Ovary (tissue), 9 donors: ENCODE results near the gene TP53I3. TPM values are rescaled to one million over a fixed set of nuclear protein-coding genes. Genes with fewer than 3 reads are reported as not detected.

Source experiments
- DNase-seq, 5 donors: peaks; one replicate each; pipeline ENCODE4 v3.0.0-alpha.2; 2019 to 2020
- H3K27ac ChIP-seq, 2 donors: fragments of 200-600 bp; one replicate each; pipeline versions ENCODE4 v1.5.1 to v1.8.0; 2019 to 2022
- H3K27me3 ChIP-seq: fragments of 200-600 bp; one replicate; pipeline ENCODE4 v1.8.0; 2022
- H3K36me3 ChIP-seq: fragments of 200-600 bp; sonication (generic); one replicate; pipeline ENCODE4 v1.5.1; 2019
- H3K4me1 ChIP-seq: one replicate; pipeline ENCODE4 v1.8.1; 2013; ENCODE audit warnings: mild to moderate bottlenecking, moderate library complexity; ENCODE audit not compliant: insufficient read depth
- H3K4me3 ChIP-seq: fragments of 200-600 bp; sonication (generic); one replicate; pipeline ENCODE4 v1.5.1; 2017
- H3K9me3 ChIP-seq, 2 donors: fragments of 200-600 bp in 1 of 2; sonication (generic) in 1 of 2; one replicate each; pipeline versions ENCODE4 v1.5.1 to v1.8.1; 2013 to 2019; ENCODE audit warnings: mild to moderate bottlenecking in 1 of 2, moderate library complexity in 1 of 2
- CTCF ChIP-seq, 3 donors: fragments of 450-650 bp in 2 of 3; fragments of 200-600 bp in 1 of 3; IDR thresholded peaks; one replicate each; pipeline versions ENCODE4 v1.5.1 to v1.8.0; 2016 to 2022; ENCODE audit warnings: antibody characterized with exemption in 3 of 3, mild to moderate bottlenecking in 1 of 3
- EP300 ChIP-seq: sonication (generic); formaldehyde crosslinking; IDR thresholded peaks from one replicate; pipeline ENCODE4 v1.6.1; 2017; ENCODE audit warnings: antibody characterized with exemption
- POLR2A ChIP-seq: fragments of 450-650 bp; IDR thresholded peaks from one replicate; pipeline ENCODE4 v1.6.1; 2017; ENCODE audit warnings: antibody characterized with exemption, mild to moderate bottlenecking, moderate library complexity
- WGBS, 3 donors: extraction: QIAGEN DNeasy Blood & Tissue Kit in 1 of 3; methylation state at CpG; one replicate each; pipeline versions ENCODE4 v1.1.5 to v1.1.7; 2013 to 2017; 5-methylcytosine and 5-hydroxymethylcytosine counted together
- intact Hi-C, 4 donors: fragments of 100-400 bp; cut with DNase I; formaldehyde crosslinking; loops; one replicate each; pipeline versions ENCODE4 v1.11.0 to v1.15.1; 2022 to 2023
- polyA plus RNA-seq, 2 donors: library from polyadenylated mRNA; stranded (reverse); fragments of 200-250 nt in 1 of 2; fragments of 350-450 nt in 1 of 2; fragmentation: Illumina TruSeq in 1 of 2; extraction: RNeasy Lipid Tissue Mini Kit (QIAGEN cat#74804) in 1 of 2; gene quantifications; one replicate each; pipeline ENCODE4 v1.2.3, GENCODE V29; 2013 to 2014
- total RNA-seq, 7 donors: library from RNA; depleted of rRNA in 2 of 7; stranded (reverse); fragments of >200 nt in 2 of 7; fragmentation: NEBNext Ultra II Directional in 3 of 7; extraction: Animal tissue kit (Norgen Biotek cat#: 25700) in 3 of 7; gene quantifications; one replicate each; pipeline versions ENCODE4 v1.1.0 to v1.2.4, GENCODE V29; 2016 to 2023
- donor health status: DM: no; HTN: no; CAD: no; lungs with moderate emphysema.
- donor health status: DM: no; HTN: no; CAD: no.
- donor health status: Bipolar disorder and iron deficiency.
- donor health status: DM: yes; HTN: yes; CAD: no.
- donor health status: DM: no; HTN: no; CAD: no.
- donor health status: DM: yes; HTN: yes; CAD: no.

The TP53I3 gene
- total and polyA plus RNA-seq, 9 donors = 1.6 to 28.1 (median 10.3) TPM

- no peak overlapping the region for H3K27ac ChIP-seq
- DNase-seq = no peak
- WGBS, 3 donors = 84 to 96% (median 95%) methylated on average over 6 of the region's 6 CpGs
- no peaks in the 10 kb centered on the region for H3K27me3 ChIP-seq
- H3K9me3 ChIP-seq = no peaks in the 10 kb centered on the region
- H3K36me3 ChIP-seq = no peaks in the 10 kb centered on the region
- no peak for TF ChIP-seq EP300
- no peak for TF ChIP-seq POLR2A
- no peak for TF ChIP-seq CTCF (IDR thresholded peaks at IDR 0.05)
- H3K4me3 ChIP-seq = no peak overlapping the region
- intact Hi-C loops = no loop called here
- no peaks in the 10 kb centered on the region for H3K4me1 ChIP-seq
Measured at GRCh38 chr2:24055750-24056149, 28.9 kb downstream of the TP53I3 start.

- H3K27ac ChIP-seq = no peak overlapping the region
- no peak overlapping the region for H3K4me3 ChIP-seq
- TF ChIP-seq EP300 (no peak), CTCF (IDR thresholded peaks at IDR 0.05) (no peak), POLR2A (no peak)
- intact Hi-C loops = no loop called here
- no peaks in the 10 kb centered on the region for H3K9me3 ChIP-seq
- no peaks in the 10 kb centered on the region for H3K27me3 ChIP-seq
- H3K4me1 ChIP-seq = no peaks in the 10 kb centered on the region
- H3K36me3 ChIP-seq = no peaks in the 10 kb centered on the region
- DNase-seq = no peak
- WGBS, 3 donors = 74 to 84% (median 82%) methylated on average over 8 of the region's 8 CpGs
Measured at GRCh38 chr2:24054366-24055010, 30.1 kb downstream of the TP53I3 start.

GRCh38 chr2:24052951-24053350 lies 31.7 kb downstream of the TP53I3 start:
- Histone ChIP-seq H3K27ac (no peak overlapping the region), H3K36me3 (no peaks in the 10 kb centered on the region), H3K4me1 (peaks cover 3% of the 10 kb centered on the region), H3K9me3 (no peaks in the 10 kb centered on the region), H3K27me3 (no peaks in the 10 kb centered on the region), H3K4me3 (no peak overlapping the region)
- TF ChIP-seq POLR2A = no peak
- TF ChIP-seq EP300 = no peak
- no peak for TF ChIP-seq CTCF (IDR thresholded peaks at IDR 0.05)
- WGBS, 3 donors = 87 to 97% (median 90%) methylated on average over 1 of the region's 1 CpG
- no peak for DNase-seq
- intact Hi-C loops = no loop called here

GRCh38 chr2:24051833-24052232 lies 32.8 kb downstream of the TP53I3 start:
- Histone ChIP-seq H3K27me3 (no peaks in the 10 kb centered on the region), H3K4me3 (no peak overlapping the region), H3K36me3 (no peaks in the 10 kb centered on the region), H3K9me3 (no peaks in the 10 kb centered on the region), H3K27ac (no peak overlapping the region), H3K4me1 (peaks cover 4% of the 10 kb centered on the region)
- TF ChIP-seq CTCF (IDR thresholded peaks at IDR 0.05) = no peak
- no peak for TF ChIP-seq EP300
- no peak for TF ChIP-seq POLR2A
- no peak for DNase-seq
- 81 to 88% (median 82%) methylated on average over 8 of the region's 8 CpGs for WGBS, 3 donors
- intact Hi-C loops = no loop called here
